Measurements from ENCODE around the gene TBL1X.

The TBL1X gene

GRCh38 chrX:9781941-9782340, 317.1 kb downstream of the TBL1X start:
- no peak for DNase-seq

- DNase-seq, result no peak
Observed at GRCh38 chrX:9784332-9784731, 319.5 kb downstream of the TBL1X start.

GRCh38 chrX:9785254-9785943, 320.5 kb downstream of the TBL1X start:
- DNase-seq, result no peak

- no peak for DNase-seq
Observed at GRCh38 chrX:9785944-9786797, 321.3 kb downstream of the TBL1X start, which contains the start of gene SHROOM2. Gene SHROOM2, plus strand, starts transcription at chrX:9786429. Its CDS starts 117 bp downstream, at chrX:9786546.

- DNase-seq, result no peak
Observed at GRCh38 chrX:9786798-9787635, 322.2 kb downstream of the TBL1X start.

- DNase-seq, result no peak
Observed at GRCh38 chrX:9788911-9789310, 324.1 kb downstream of the TBL1X start.

- DNase-seq, result no peak
Observed at GRCh38 chrX:9789555-9789954, 324.7 kb downstream of the TBL1X start.
